ENCODE measurements around the gene PITX1. TPM values are rescaled to one million over a fixed set of nuclear protein-coding genes. Genes with fewer than 3 reads are reported as not detected.

PITX1 gene
- total RNA-seq, 1 donor from 2014 or later = 141 TPM

DNA sequence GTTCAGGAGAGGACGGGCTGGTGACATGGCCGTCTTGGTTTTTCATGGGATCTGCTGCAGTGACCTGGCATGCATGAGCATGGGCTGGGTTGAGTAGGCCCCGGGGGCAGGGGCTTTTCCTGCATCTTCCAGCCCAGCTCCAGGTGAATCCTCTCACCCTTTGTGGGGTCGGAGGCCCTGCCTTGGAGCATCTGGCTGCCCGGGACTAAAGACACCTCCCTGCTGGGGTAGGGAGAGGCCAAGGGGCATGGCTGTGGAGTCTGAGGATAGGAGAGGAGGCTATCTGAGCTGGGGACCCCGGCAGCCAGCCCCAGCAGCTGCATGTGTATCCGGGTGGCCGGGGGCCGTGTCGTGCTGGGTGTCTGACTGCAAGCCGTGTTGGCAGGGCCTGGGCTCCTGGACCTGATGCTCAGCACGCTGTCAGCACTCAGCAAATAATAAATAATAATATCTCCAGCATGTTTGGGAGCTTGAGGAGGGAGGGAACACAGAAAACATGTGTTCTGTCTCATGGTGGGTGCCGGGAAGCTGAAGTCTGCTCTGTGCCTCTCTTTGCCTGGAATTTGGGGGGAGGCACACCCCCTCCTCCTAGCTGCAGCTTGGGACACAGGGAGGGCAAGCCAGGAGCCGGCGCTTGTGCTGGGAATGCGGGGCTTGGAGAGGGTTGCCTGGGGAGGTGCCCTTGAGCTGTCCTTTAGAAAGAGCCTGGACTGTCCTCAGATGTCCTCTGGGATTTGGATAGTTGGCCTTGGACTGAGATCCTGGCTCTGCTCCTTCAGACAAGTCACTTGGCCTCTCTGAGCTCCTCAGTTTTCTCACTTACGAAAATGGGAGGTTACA is 28.4 kb upstream of the PITX1 start:
- no peaks in the 10 kb centered on the region for H3K36me3 ChIP-seq
- TF ChIP-seq POLR2A (IDR thresholded peaks at IDR 0.05) (no peak), CTCF (IDR thresholded peaks at IDR 0.05) (no peak), POLR2AphosphoS5 (IDR thresholded peaks at IDR 0.05; ENCODE audit: insufficient read depth in 1 of 2, low read depth in 1 of 2) (no peak)
- no peak overlapping the region for H3K27ac ChIP-seq
- H3K4me1 ChIP-seq = peaks cover 16% of the 10 kb centered on the region
- intact Hi-C loops (cut with DNase I) = no loop called here
- no peaks in the 10 kb centered on the region for H3K27me3 ChIP-seq
- H3K4me3 ChIP-seq = no peak overlapping the region
- DNase-seq (ENCODE audit: extremely low spot score in 2 of 2) = no peak
- H3K9me3 ChIP-seq = no peaks in the 10 kb centered on the region

GRCh38 chr5:135061001-135061400 is 27.0 kb upstream of the PITX1 start:
- no peak for DNase-seq (ENCODE audit: extremely low spot score in 2 of 2)
- Histone ChIP-seq H3K27ac (no peak overlapping the region), H3K27me3 (no peaks in the 10 kb centered on the region), H3K36me3 (no peaks in the 10 kb centered on the region), H3K9me3 (no peaks in the 10 kb centered on the region), H3K4me3 (no peak overlapping the region), H3K4me1 (peaks cover 15% of the 10 kb centered on the region)
- intact Hi-C loops (cut with DNase I) = no loop called here
- no peak for TF ChIP-seq POLR2A (IDR thresholded peaks at IDR 0.05)
- TF ChIP-seq CTCF (IDR thresholded peaks at IDR 0.05) = no peak
- TF ChIP-seq POLR2AphosphoS5 (IDR thresholded peaks at IDR 0.05; ENCODE audit: insufficient read depth in 1 of 2, low read depth in 1 of 2) = no peak

DNA sequence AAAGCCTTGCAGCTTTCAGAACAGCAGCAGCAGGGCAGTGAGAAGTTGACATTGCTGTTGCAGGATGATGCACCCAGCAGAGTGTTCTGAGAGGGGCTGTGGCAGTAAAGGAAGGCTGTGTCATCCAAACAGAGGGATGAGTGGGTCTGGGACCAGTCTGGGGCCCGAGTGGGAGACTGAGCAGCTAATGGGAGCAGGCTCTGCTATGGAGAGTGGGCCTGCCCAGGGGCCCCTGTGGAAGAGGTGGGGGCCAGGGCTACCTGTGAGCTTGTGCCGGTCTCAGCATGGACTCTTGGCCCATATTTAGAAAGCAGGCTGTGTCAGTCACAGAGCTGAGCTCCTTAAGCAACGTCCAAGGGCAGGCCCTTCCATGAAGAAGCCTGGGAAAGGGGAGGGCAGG is 26.0 kb upstream of the PITX1 start:
- H3K27me3 ChIP-seq = no peaks in the 10 kb centered on the region
- H3K4me3 ChIP-seq = no peak overlapping the region
- no peak overlapping the region for H3K27ac ChIP-seq
- H3K9me3 ChIP-seq = no peaks in the 10 kb centered on the region
- H3K36me3 ChIP-seq = no peaks in the 10 kb centered on the region
- H3K4me1 ChIP-seq = peaks cover 5% of the 10 kb centered on the region
- TF ChIP-seq CTCF (IDR thresholded peaks at IDR 0.05) (no peak), POLR2A (IDR thresholded peaks at IDR 0.05) (no peak), POLR2AphosphoS5 (IDR thresholded peaks at IDR 0.05; ENCODE audit: insufficient read depth in 1 of 2, low read depth in 1 of 2) (no peak)
- DNase-seq (ENCODE audit: extremely low spot score in 2 of 2) = no peak
- intact Hi-C loops (cut with DNase I) = no loop called here

DNA sequence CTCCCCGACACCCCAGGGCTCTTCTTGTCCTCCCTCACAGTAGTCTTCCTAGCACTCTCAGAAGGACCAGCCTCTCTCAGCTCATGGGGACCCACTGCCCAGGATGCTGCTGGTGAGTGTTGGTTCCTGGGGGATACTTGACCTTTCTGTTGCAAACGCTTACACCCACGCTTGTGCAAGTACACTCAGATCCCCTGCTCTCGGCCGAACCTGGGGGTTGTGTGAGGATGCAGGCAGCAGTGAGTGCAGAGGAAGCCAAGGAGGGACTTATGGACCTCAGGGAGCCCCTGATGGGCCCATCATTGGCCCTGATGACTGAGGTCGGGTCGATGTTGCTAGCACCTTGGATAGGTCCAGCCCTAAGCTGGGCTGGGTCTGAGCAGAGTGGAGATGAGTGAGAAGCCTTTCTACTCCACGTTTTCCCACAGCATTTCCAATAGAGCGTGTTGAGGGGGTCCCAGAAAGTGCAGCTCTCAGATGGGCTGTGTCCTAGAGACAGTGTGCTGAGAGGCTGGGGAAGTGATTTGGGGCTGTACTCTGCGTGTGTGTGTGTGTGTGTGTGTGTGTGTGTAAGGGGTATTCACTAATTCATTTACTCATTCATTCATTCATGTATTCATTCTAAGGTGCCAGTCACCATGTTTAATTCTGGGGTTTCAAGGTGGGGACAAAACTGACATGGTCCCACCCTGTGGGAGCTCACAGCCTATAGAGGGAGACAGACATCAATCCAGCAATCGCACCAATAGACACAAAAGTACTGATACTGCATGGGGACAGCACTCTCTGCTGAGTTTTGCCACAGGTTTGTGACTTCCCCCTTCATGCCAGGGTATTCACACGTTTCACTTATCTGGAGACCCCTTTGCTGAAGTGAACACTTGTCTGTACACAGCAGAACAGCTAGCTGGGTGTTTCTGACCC is 25.2 kb upstream of the PITX1 start:
- no peak overlapping the region for H3K27ac ChIP-seq
- H3K36me3 ChIP-seq = no peaks in the 10 kb centered on the region
- H3K27me3 ChIP-seq = no peaks in the 10 kb centered on the region
- no peaks in the 10 kb centered on the region for H3K9me3 ChIP-seq
- H3K4me1 ChIP-seq = no peaks in the 10 kb centered on the region
- no peak overlapping the region for H3K4me3 ChIP-seq
- no peak for TF ChIP-seq POLR2A (IDR thresholded peaks at IDR 0.05)
- no peak for TF ChIP-seq POLR2AphosphoS5 (IDR thresholded peaks at IDR 0.05; ENCODE audit: insufficient read depth in 1 of 2, low read depth in 1 of 2)
- no peak for TF ChIP-seq CTCF (IDR thresholded peaks at IDR 0.05)
- intact Hi-C loops (cut with DNase I) = no loop called here
- no peak for DNase-seq (ENCODE audit: extremely low spot score in 2 of 2)
